Psoas muscle (tissue), 8 donors: Measurements from ENCODE around the gene GRID2. TPM values are rescaled to one million over a fixed set of nuclear protein-coding genes. Genes with fewer than 3 reads are reported as not detected.

ENCODE experiments used
- ATAC-seq, 4 donors: fragments of 200-7000 bp; cut with Tn5 transposase; one replicate each; pipeline ENCODE4 v1.9.1; 2020; ENCODE audit warnings: moderate library complexity in 3 of 4, mild to moderate bottlenecking in 2 of 4
- DNase-seq, 2 donors: peaks; one replicate each; pipeline ENCODE4 v3.0.0-alpha.2; 2020
- H3K27ac ChIP-seq: fragments of 200-600 bp; one replicate; pipeline ENCODE4 v1.8.0; 2022
- H3K27me3 ChIP-seq, 3 donors: fragments of 200-600 bp in 1 of 3; one replicate each; pipeline versions ENCODE4 v1.6.1 to v1.8.0; 2013 to 2022; ENCODE audit warnings: low read length in 2 of 3, mild to moderate bottlenecking in 2 of 3, moderate library complexity in 1 of 3; ENCODE audit not compliant: insufficient read depth in 3 of 3
- H3K36me3 ChIP-seq, 2 donors: fragments of 200-600 bp in 1 of 2; one replicate each; pipeline versions ENCODE4 v1.6.1 to v1.8.0; 2013 to 2022; ENCODE audit warnings: low read depth in 1 of 2, mild to moderate bottlenecking in 1 of 2, moderate library complexity in 1 of 2; ENCODE audit not compliant: insufficient read depth in 1 of 2
- H3K4me1 ChIP-seq: fragments of 200-600 bp; one replicate; pipeline ENCODE4 v1.8.0; 2022
- H3K4me3 ChIP-seq: fragments of 200-600 bp; one replicate; pipeline ENCODE4 v1.8.0; 2022; ENCODE audit warnings: mild to moderate bottlenecking
- H3K9me3 ChIP-seq: fragments of 200-600 bp; one replicate; pipeline ENCODE4 v1.8.0; 2022
- WGBS, 3 donors: extraction: QIAGEN DNeasy Blood & Tissue Kit; methylation state at CpG; one replicate each; pipeline versions ENCODE4 v1.1.6 to v1.1.7; 2013; 5-methylcytosine and 5-hydroxymethylcytosine counted together
- intact Hi-C, 2 donors: fragments of 100-400 bp; cut with DNase I; formaldehyde crosslinking; loops; one replicate each; pipeline versions ENCODE4 v1.11.0 to v1.14.2; 2022
- polyA plus RNA-seq, 3 donors: library from polyadenylated mRNA; stranded (reverse); fragments of 200-250 nt; gene quantifications; one replicate each; pipeline ENCODE4 v1.2.3, GENCODE V29; 2013
- total RNA-seq, 4 donors: library from RNA; stranded (reverse); fragmentation: NEBNext Ultra II Directional in 2 of 4; extraction: Animal tissue kit (Norgen Biotek cat#: 25700) in 2 of 4; gene quantifications; one replicate each; pipeline versions ENCODE4 v1.2.1 to v1.2.4, GENCODE V29; 2021 to 2023
- TF ChIP-seq, protein P1 (sequence below): fragments of 200-600 bp; IDR thresholded peaks from one replicate; pipeline ENCODE4 v1.8.0; 2022; ENCODE audit warnings: antibody characterized with exemption
- donor health status: healthy with polysubstance abuse.
- donor health status: DM: no; HTN: no; CAD: no; lungs with moderate emphysema.
- donor health status: Bipolar disorder and iron deficiency.
- donor health status: healthy.
- donor health status: DM: yes; HTN: yes; CAD: no.
- donor health status: DM: no; HTN: no; CAD: no.
- donor health status: DM: no; HTN: no; CAD: no.
- donor health status: DM: yes; HTN: yes; CAD: no.

Gene GRID2
- total and polyA plus RNA-seq, 7 donors: not detected

DNA sequence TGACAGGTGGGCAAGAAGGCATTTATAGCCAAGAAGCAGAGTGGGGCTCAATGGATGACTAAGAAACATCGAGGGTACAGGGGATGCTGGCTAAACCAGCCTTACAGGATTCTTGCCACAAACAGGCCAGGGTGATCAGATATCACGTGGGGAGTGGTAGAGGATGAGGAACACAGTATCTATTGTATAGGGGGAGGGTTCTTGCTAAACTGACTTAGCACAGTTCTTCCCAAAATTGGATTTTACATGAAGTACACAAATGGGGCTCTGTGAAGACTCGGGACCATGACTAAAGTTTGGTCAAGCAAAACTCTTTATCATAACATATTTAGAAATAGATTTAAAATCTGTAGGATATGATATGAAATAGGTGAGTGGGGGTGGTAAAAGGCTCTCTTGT, 1380.8 kb downstream of the GRID2 start:
- WGBS, 3 donors: 63 to 67% (median 67%) methylated on average over 3 of the region's 3 CpGs
- H3K9me3 ChIP-seq: peaks cover 4% of the 10 kb centered on the region
- no peaks in the 10 kb centered on the region for H3K27me3 ChIP-seq
- no peak overlapping the region for H3K4me3 ChIP-seq
- intact Hi-C loops: no loop called here
- H3K4me1 ChIP-seq: no peaks in the 10 kb centered on the region
- ATAC-seq (no peak), DNase-seq (no peak)
- no peak overlapping the region for H3K27ac ChIP-seq
- TF ChIP-seq, protein P1, sequence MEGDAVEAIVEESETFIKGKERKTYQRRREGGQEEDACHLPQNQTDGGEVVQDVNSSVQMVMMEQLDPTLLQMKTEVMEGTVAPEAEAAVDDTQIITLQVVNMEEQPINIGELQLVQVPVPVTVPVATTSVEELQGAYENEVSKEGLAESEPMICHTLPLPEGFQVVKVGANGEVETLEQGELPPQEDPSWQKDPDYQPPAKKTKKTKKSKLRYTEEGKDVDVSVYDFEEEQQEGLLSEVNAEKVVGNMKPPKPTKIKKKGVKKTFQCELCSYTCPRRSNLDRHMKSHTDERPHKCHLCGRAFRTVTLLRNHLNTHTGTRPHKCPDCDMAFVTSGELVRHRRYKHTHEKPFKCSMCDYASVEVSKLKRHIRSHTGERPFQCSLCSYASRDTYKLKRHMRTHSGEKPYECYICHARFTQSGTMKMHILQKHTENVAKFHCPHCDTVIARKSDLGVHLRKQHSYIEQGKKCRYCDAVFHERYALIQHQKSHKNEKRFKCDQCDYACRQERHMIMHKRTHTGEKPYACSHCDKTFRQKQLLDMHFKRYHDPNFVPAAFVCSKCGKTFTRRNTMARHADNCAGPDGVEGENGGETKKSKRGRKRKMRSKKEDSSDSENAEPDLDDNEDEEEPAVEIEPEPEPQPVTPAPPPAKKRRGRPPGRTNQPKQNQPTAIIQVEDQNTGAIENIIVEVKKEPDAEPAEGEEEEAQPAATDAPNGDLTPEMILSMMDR: no peak
- H3K36me3 ChIP-seq: no peaks in the 10 kb centered on the region

DNA sequence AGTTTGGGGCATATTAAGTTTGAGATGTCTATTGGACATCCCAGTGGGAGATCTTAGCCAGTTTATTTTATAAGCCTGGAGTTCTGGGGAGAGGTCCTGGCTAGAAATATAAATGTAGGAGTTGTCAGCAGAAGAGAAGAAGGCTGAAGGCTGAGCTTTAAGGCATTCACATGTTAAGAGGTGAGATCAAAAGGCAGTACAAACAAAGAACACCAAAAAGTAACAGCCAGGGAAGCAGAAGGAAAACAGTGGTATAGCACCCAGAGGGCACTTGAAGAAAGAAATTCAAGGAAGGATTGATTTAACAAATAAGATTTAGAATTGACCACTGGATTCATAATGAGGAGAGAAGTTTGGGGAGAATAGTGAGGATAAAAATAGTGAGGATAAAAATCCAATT, 1383.5 kb downstream of the GRID2 start:
- DNase-seq: no peak
- TF ChIP-seq, protein P1: no peak
- Histone ChIP-seq H3K4me3 (no peak overlapping the region), H3K27me3 (no peaks in the 10 kb centered on the region), H3K36me3 (no peaks in the 10 kb centered on the region), H3K4me1 (no peaks in the 10 kb centered on the region), H3K27ac (no peak overlapping the region), H3K9me3 (peaks cover 4% of the 10 kb centered on the region)
- intact Hi-C loops: no loop called here
- no peak for ATAC-seq

DNA sequence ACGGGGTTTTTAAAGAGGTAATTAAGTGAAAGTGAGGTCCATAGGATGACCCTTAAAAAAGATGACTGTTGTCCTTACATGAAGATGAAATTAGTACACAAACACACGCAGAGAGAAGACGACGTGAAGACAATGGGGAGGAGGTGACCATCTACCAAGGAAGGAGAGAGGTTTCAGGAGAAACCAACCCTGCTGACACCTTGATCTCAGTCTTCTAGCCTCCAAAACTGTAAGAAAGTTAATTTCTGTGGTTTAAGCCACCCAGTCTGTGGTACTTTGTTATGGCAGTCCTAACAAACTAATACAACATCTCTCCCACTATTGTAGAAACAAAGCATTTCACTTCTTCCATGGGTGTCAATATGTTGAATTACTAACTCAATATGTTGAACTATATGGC, 1385.2 kb downstream of the GRID2 start:
- Histone ChIP-seq H3K9me3 (peaks cover 4% of the 10 kb centered on the region), H3K4me3 (no peak overlapping the region), H3K27me3 (no peaks in the 10 kb centered on the region), H3K4me1 (no peaks in the 10 kb centered on the region), H3K36me3 (no peaks in the 10 kb centered on the region), H3K27ac (no peak overlapping the region)
- WGBS, 3 donors: 90 to 95% (median 92%) methylated on average over 4 of the region's 4 CpGs
- TF ChIP-seq, protein P1: no peak
- intact Hi-C loops: no loop called here
- DNase-seq: no peak
- no peak for ATAC-seq

DNA sequence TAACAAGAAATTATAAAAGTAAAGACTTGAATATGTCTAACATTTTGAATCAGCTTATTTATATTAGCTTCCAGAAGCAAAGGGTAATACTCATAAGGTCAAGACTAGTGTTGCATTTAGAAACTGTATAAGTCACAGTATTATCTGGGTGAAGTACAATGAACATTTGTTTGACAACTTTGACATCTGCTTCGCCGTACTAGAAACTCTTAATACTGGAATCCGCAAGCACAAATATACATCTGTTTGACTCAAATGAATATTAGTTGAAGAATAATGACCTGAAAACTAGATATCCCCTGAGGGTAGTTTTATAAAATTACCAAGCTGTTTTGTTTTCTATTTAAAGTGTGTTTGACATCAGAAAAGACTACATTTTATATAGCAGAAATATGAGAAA, 1389.4 kb downstream of the GRID2 start:
- H3K36me3 ChIP-seq: no peaks in the 10 kb centered on the region
- intact Hi-C loops: no loop called here
- DNase-seq (no peak), ATAC-seq (no peak)
- no peaks in the 10 kb centered on the region for H3K4me1 ChIP-seq
- H3K4me3 ChIP-seq: no peak overlapping the region
- WGBS, 3 donors: 37 to 38% (median 37%) methylated on average over 3 of the region's 3 CpGs
- no peaks in the 10 kb centered on the region for H3K27me3 ChIP-seq
- no peak overlapping the region for H3K27ac ChIP-seq
- TF ChIP-seq, protein P1: no peak
- no peaks in the 10 kb centered on the region for H3K9me3 ChIP-seq

DNA sequence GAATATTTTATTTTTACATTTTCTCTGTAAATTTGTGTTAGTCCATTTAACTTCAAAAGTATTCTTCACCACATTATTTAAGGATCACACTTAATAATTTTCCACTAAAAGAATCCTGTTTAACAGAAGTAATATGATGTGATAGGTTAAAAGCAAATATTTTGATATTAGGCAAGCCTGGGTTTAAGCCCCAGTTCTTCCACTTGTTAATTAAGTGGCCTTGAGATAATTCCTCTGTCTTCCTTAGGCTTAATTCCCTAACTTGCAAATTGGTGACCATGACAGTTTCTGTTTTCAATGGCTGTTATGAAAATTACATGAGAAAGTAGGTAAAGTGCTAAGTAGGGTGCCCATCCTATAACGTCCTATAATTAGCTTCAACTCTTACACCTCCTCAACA, 1394.9 kb downstream of the GRID2 start:
- Histone ChIP-seq H3K4me3 (no peak overlapping the region), H3K9me3 (no peaks in the 10 kb centered on the region), H3K4me1 (no peaks in the 10 kb centered on the region), H3K36me3 (no peaks in the 10 kb centered on the region), H3K27me3 (no peaks in the 10 kb centered on the region), H3K27ac (no peak overlapping the region)
- ATAC-seq (no peak), DNase-seq (no peak)
- TF ChIP-seq, protein P1: no peak
- intact Hi-C loops: no loop called here
- 57 to 69% (median 66%) methylated on average over 1 of the region's 1 CpG for WGBS, 3 donors
